GM18873 (cell line): Measurements from ENCODE around the gene PPM1N.
A peak's percentile ranks its signal among the peaks of the same experiment; 100 is the strongest.

Experiments
- ATAC-seq: cut with Tn5 transposase; IDR thresholded peaks from one replicate; pipeline ENCODE4 v1.9.1; 2021; ENCODE audit warnings: mild to moderate bottlenecking, moderate library complexity, moderate number of reproducible peaks; ENCODE audit not compliant: unreplicated experiment, low FRiP score

The PPM1N gene

DNA sequence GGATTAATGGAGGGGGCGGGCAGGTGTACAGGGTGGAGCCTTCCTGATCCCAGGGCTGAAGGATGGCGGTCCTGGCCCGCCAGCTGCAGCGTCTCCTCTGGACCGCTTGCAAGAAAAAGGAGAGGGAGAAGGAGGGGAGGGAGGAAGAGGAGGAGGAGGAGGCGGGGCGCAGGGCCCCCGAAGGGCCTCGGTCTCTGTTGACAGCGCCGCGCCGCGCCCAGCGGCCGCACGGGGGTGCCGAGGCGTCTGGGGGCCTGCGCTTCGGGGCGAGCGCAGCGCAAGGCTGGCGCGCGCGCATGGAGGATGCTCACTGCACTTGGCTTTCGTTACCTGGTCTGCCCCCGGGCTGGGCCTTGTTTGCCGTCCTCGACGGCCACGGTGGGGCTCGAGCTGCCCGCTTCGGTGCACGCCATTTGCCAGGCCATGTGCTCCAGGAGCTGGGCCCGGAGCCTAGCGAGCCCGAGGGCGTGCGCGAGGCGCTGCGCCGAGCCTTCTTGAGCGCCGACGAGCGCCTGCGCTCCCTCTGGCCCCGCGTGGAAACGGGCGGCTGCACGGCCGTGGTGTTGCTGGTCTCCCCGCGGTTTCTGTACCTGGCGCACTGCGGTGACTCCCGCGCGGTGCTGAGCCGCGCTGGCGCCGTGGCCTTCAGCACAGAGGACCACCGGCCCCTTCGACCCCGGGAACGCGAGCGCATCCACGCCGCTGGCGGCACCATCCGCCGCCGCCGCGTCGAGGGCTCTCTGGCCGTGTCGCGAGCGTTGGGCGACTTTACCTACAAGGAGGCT is at the start of gene PPM1N:
PPM1N (plus strand) TSS at position 33 of the 785 bp plus-strand sequence; CDS start at position 63, 30 bp downstream.
- no peak for ATAC-seq

DNA sequence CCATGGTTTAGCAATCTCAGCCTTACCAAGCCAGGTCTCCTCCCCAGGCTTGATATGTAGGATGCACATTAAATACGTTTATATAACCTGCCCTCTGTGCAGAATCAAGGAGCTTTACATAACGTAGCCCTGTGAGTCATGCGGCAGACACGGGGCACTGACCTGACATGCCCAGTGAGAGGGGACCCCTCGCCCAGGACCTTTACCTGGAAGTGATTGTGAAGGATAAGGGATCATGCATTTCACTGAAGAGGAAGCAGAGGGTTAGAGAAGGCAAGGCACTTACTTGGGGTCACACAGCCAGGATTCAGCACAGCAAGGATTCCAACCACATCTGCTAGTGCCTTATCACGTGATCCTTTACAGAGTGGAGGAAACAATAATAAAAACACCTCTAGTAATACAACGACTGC is 49.4 kb upstream of the PPM1N start:
- ATAC-seq = no peak

- ATAC-seq = no peak
Measured at GRCh38 chr19:45450012-45450333, 48.3 kb upstream of the PPM1N start.

- no peak for ATAC-seq
Measured at GRCh38 chr19:45451131-45451849, 47.0 kb upstream of the PPM1N start.

- ATAC-seq = no peak
Measured at GRCh38 chr19:45451850-45452387, 46.3 kb upstream of the PPM1N start.

- no peak for ATAC-seq
Measured at GRCh38 chr19:45455707-45456499, 42.3 kb upstream of the PPM1N start.

DNA sequence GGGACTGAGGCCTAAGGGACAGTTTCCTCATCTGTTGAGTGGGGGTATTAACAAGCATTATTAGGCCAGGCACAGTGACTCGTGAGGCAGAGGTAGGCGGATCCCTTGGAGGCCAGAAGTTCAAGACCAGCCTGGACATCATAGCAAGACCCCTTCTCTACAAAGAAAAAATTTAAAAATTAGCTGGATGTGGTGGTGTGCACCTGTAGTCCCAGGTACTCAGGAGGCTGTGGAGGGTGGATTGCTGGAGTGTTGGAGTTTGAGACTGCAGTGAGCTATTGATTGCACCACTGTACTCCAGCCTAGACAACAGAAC is 41.8 kb upstream of the PPM1N start:
- ATAC-seq = no peak

- ATAC-seq = no peak
Measured at GRCh38 chr19:45457776-45458175, 40.5 kb upstream of the PPM1N start.

DNA sequence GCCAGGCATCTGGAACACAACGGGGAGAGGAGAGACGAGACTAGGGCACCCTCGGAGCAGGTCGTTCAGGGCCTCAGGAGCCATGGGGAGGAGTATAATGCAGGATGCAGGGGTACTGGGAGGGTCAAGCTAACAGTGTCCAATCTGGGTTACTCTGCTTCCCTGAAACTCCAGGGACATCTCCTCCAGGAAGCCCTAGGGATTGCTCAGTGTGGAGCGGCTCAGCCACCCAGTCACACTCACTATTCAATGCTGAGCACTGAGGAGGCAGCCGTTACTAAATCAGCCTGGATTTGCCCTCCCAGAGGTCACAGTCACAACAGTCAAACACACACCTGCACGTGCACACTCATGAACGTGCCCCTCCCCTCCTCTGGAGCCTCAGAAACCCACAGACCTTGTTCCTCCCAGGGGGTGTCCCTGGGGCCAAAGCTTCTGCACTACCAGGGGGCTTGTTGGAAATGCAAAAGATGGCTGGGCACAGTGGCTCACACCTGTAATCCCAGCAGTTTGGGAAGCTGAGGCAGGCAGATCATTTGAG is 37.4 kb upstream of the PPM1N start:
- no peak for ATAC-seq

DNA sequence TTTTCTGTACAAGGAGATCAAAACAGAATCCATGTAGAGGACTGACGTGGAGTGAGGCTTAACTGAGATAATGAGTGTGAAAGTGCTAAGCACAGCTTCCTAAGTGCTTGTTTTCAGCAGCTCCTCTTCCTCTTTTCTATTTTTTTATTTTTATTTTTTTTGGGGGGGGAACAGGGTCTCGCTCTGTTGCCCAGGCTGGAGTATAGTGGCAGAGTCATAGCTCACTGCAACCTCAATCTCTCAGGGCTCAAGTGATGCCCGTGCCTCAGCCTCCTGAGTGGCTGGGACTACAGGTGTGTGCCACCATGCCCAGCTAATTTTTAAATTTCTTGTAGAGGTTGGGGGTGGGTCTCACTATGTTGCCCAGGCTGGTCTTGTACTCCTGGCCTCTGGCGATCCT is 36.1 kb upstream of the PPM1N start:
- no peak for ATAC-seq

DNA sequence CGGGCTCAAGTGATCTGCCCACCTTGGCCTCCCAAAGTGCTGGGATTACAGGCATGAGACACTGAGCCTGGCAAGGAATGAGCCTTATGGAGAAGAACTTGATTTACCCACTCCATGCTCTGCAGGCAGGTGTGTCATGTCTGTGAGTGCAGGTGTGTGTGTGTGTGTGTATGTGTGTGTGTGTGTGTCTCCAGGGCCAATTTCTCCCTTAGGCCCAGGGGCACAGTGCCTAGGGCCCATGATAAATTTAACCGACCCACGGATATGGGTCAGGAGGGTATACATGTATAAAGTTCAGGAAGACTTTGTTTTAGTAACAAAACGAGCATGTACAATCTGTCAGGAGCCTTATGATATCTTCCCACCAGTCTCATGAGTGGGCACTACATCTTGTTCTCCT is 35.0 kb upstream of the PPM1N start:
- ATAC-seq = no peak

DNA sequence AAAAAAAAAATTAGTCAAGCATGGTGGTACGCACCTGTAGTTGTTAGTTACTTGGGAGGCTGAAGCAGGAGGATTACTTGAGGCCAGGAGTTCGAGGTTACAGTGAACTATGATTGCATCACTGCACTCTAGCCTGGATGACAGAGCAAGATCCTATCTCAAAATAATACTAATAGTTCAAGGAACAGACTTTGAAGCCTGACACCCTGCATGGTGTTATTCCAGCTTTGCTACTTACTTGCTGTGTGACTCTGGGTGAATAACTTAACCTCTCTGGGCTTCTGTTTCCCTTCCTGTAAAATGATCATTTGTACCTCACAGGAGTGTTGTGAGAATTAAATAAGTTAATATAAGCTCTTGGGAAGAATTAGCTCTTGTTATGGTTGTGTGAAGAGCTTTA is 34.0 kb upstream of the PPM1N start:
- ATAC-seq = no peak

DNA sequence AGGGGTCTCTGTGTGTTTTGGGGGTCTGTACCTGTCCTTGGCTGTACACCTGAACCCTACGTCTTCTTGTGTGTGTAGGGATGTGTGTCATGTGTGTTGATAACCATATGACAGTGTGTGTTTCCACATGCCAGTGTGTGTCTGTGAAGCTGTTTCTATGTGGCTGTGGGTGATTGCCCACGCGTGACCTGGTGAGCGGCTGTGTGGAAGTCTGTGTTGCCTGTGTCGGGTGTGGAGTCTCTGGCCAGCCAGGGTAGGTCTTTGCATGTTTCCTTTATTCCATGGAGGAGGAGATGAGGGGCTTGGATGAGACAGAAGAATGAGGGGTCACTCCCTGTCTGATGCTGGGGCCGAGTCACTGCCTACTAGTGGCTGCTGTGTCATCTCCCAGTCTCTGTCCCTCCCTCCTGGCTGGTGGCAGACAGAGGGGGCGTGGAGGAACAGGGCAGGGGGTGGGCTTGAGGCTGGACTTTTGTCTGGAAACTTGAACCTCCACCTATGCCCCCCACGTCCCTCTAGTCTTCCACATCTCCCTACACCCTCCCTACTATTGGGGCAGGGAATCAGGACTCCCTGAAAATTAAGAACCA is 33.3 kb upstream of the PPM1N start:
- no peak for ATAC-seq

DNA sequence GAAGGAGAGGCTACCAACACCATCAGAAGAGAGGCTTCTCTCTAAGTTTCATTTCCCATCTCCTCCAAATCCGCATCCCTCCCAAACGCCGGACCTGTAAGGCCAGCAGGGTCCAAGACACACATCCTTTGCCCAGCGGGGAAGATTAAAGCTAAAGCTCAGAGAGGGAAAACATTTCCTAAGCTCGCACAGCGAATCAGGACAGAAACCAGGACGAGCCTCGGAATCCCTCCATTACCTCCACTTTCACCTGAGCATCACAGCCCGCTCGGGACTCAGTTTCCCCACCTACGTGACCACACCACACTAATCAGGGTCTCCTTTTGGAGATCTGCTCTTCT is 31.2 kb upstream of the PPM1N start:
- no peak for ATAC-seq

DNA sequence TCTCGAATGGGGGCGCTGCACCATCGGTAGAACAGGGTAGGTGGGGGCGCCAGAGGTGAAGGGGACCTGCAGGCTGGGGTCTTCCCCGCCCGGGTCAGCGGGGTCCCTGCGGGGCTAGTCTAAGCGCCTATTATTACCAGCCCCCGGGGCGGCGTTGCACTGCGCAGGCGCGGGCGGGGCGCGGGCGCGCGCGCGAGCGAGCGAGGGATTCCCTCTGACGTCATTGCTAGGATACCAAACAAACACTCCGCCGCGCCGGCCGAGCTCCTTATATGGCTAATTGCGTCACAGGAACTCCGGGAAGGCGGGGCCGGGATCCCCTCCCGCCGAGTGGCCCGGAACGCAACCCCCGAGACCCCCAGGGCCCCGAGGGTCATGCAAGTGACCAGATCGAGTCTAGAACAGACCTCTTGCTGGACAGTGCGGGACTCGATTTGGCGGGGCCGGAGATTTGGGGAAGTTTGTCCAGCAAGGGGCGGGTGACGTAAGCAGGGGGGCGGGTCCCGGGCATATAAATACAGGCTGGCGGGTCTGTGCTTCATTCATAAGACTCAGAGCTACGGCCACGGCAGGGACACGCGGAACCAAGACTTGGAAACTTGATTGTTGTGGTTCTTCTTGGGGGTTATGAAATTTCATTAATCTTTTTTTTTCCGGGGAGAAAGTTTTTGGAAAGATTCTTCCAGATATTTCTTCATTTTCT is 30.6 kb upstream of the PPM1N start, which contains the start of gene FOSB:
FOSB (plus strand) TSS at position 541 of the 703 bp plus-strand sequence. CDS start 591 bp downstream, outside the sequence.
- peak; percentile 42 for ATAC-seq

DNA sequence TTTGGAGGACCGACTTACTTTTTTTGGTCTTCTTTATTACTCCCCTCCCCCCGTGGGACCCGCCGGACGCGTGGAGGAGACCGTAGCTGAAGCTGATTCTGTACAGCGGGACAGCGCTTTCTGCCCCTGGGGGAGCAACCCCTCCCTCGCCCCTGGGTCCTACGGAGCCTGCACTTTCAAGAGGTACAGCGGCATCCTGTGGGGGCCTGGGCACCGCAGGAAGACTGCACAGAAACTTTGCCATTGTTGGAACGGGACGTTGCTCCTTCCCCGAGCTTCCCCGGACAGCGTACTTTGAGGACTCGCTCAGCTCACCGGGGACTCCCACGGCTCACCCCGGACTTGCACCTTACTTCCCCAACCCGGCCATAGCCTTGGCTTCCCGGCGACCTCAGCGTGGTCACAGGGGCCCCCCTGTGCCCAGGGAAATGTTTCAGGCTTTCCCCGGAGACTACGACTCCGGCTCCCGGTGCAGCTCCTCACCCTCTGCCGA is 30.0 kb upstream of the PPM1N start:
- ATAC-seq = peak; percentile 12

GRCh38 chr19:45468803-45469131 is 29.5 kb upstream of the PPM1N start:
- no peak for ATAC-seq

DNA sequence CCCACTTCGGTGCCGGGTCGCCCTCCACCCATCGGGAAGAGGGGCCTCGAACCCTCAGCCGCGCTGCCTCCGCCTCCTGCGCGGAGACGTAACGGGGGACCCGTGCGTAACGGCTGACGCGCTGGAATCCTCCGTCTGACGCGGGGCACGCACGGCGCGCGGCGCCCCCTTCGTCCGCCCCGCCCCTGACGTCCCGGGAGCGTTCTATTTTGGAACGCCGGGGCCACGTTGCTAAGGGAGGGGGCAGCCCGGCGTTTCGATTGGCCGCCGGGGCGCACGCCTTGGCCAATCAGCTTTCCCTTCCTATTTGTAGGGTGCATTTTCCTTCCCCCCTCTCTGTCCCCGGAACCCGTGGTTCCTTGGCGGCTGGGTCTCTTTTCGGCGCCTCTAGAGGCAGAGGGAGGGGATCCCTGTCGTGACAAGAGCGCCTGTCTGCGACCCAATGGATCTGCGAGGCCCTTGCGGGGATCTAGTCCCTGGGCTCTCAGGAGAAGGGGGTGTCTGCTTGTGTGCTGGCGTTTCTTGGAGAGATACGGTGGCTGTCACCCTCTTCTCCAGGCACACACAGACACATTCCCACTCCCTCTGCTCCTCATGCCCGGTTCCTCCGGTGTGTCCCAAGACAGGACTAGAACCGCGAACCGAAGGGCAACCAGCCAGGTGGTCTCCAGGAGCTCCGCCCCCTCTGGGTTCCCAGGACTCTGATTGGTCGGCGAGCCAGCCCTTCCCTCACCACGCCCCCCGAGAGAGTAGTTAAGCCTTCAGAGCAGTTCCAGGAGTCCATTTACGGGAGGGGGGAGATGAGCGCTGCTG is 28.9 kb upstream of the PPM1N start:
- no peak for ATAC-seq
